HCT116 (cell line): ENCODE data around the gene DHRS12. TPM values are rescaled to one million over a fixed set of nuclear protein-coding genes. Genes with fewer than 3 reads are reported as not detected.

Experiments
- ATAC-seq: fragments of 200-7000 bp; cut with Tn5 transposase; 2 replicates; pipeline ENCODE4 v1.9.1; 2020; ENCODE audit warnings: mild to moderate bottlenecking, moderate library complexity
- BruUV-seq: library from RNA; stranded (reverse); fragments of 400-500 nt; replicated peaks from 2 replicates; lab custom pipeline; 2021; lab: Mats Ljungman, UMichigan
- CTCF ChIA-PET: fragments of 300-600 bp; sonication (Branson Sonifier 250); formaldehyde crosslinking; loops from one replicate; lab custom pipeline; 2021; ENCODE audit warnings: antibody characterized with exemption; lab: Charles Lee
- POLR2A ChIA-PET: fragments of 300-600, 350-600 bp; sonication (Branson Sonifier 250); formaldehyde crosslinking; loops from one replicate; lab custom pipeline; 2021; ENCODE audit warnings: antibody characterized with exemption; lab: Charles Lee
- RAD21 ChIA-PET, 2 experiments: fragments of 300-600 bp; sonication (Branson Sonifier 250); formaldehyde crosslinking; loops; one replicate each; lab custom pipeline; 2023; ENCODE audit warnings: low total read pairs in 2 of 2; ENCODE audit not compliant: uncharacterized antibody in 2 of 2, unreplicated experiment in 2 of 2, low non-redundant PET in 1 of 2; lab: Charles Lee
- DNase-seq: peaks from one replicate; pipeline ENCODE4 v3.0.0-alpha.2; 2010; ENCODE audit warnings: low read depth, low spot score
- H2AFZ ChIP-seq: fragments of 200-600 bp; shearing (Covaris generic), sonication (generic); 2 replicates; pipeline ENCODE4 v1.6.1; 2017; ENCODE audit warnings: low read depth, mixed run types, mixed read lengths, antibody characterized with exemption, low read length; ENCODE audit not compliant: poor library complexity, severe bottlenecking
- H3K27ac ChIP-seq: 2 replicates; pipeline ENCODE4 v1.5.1; 2012; ENCODE audit warnings: low read depth, low read length
- H3K27me3 ChIP-seq: fragments of 200-600 bp; sonication (generic); 2 replicates; pipeline ENCODE4 v1.6.1; 2016; ENCODE audit warnings: mixed run types, low read length, mixed read lengths; ENCODE audit not compliant: insufficient read depth
- H3K36me3 ChIP-seq, 2 experiments: fragments of 200-500 bp in 1 of 2; fragments of 200-600 bp in 1 of 2; sonication (Bioruptor generic) in 1 of 2; sonication (generic) in 1 of 2; 2 replicates each; pipeline versions ENCODE4 v1.5.1 to v1.6.1; 2014 to 2016; ENCODE audit warnings: low read length in 2 of 2, inconsistent platforms in 1 of 2, mixed read lengths in 1 of 2, mixed run types in 1 of 2; ENCODE audit not compliant: insufficient read depth in 2 of 2, control insufficient read depth in 1 of 2
- H3K4me1 ChIP-seq, 2 experiments: fragments of 200-600 bp in 1 of 2; sonication (generic) in 1 of 2; 2 replicates each; pipeline versions ENCODE4 v1.5.1 to v1.6.1; 2012 to 2017; ENCODE audit warnings: low read length in 2 of 2, inconsistent platforms in 1 of 2, mild to moderate bottlenecking in 1 of 2, mixed read lengths in 1 of 2, mixed run types in 1 of 2, moderate library complexity in 1 of 2; ENCODE audit not compliant: insufficient read depth in 2 of 2, control insufficient read depth in 1 of 2
- H3K4me2 ChIP-seq: fragments of 200-600 bp; sonication (generic); 2 replicates; pipeline ENCODE4 v1.6.1; 2017; ENCODE audit warnings: mixed run types, low read length, mixed read lengths
- H3K4me3 ChIP-seq, 2 experiments: fragments of 200-600 bp in 1 of 2; sonication (generic) in 1 of 2; replicated peaks in 1 of 2; 2 replicates each; pipeline ENCODE4 v1.5.1; 2011 to 2016; ENCODE audit warnings: low read length in 2 of 2, control low read depth in 1 of 2, low read depth in 1 of 2, mild to moderate bottlenecking in 1 of 2, mixed read lengths in 1 of 2, mixed run types in 1 of 2
- H3K79me2 ChIP-seq: fragments of 200-600 bp; sonication (generic); 2 replicates; pipeline ENCODE4 v1.6.1; 2017; ENCODE audit warnings: mild to moderate bottlenecking, mixed run types, low read length, moderate library complexity, mixed read lengths; ENCODE audit not compliant: insufficient read depth
- H3K9ac ChIP-seq: fragments of 200-600 bp; sonication (generic); 2 replicates; pipeline ENCODE4 v1.6.1; 2016; ENCODE audit warnings: low read length, mixed read lengths
- H3K9me2 ChIP-seq: fragments of 200-600 bp; sonication (generic), shearing (Covaris generic); 2 replicates; pipeline ENCODE4 v1.6.1; 2017; ENCODE audit warnings: mixed run types, mild to moderate bottlenecking, moderate library complexity; ENCODE audit not compliant: insufficient read depth
- H3K9me3 ChIP-seq, 2 experiments: fragments of 200-500 bp in 1 of 2; fragments of 200-600 bp in 1 of 2; sonication (Bioruptor generic) in 1 of 2; sonication (generic) in 1 of 2; 2 replicates each; pipeline ENCODE4 v1.6.1; 2014 to 2017; ENCODE audit warnings: low read length in 2 of 2, mixed read lengths in 2 of 2, inconsistent platforms in 1 of 2, low read depth in 1 of 2, mild to moderate bottlenecking in 1 of 2, mixed run types in 1 of 2, moderate library complexity in 1 of 2; ENCODE audit not compliant: control insufficient read depth in 1 of 2, insufficient read depth in 1 of 2
- H4K20me1 ChIP-seq: fragments of 200-600 bp; sonication (generic), shearing (Covaris generic); 2 replicates; pipeline ENCODE4 v1.6.1; 2017; ENCODE audit warnings: mixed run types, mild to moderate bottlenecking, moderate library complexity; ENCODE audit not compliant: insufficient read depth
- CEBPB ChIP-seq: IDR thresholded peaks from 2 replicates; pipeline ENCODE4 v1.6.1; 2012; ENCODE audit warnings: low read depth
- CTCF ChIP-seq, 3 experiments: fragments of 200-600 bp in 1 of 3; sonication (generic) in 1 of 3; IDR thresholded peaks in 2 of 3; conservative IDR thresholded peaks in 1 of 3; 2 replicates each; pipeline ENCODE4 v1.5.1; 2012 to 2017; ENCODE audit warnings: low read depth in 2 of 3, low read length in 2 of 3, antibody characterized with exemption in 1 of 3, borderline replicate concordance in 1 of 3, control low read depth in 1 of 3, mild to moderate bottlenecking in 1 of 3, mixed read lengths in 1 of 3, mixed run types in 1 of 3, moderate library complexity in 1 of 3; ENCODE audit not compliant: insufficient read depth in 1 of 3
- EGR1 ChIP-seq: IDR thresholded peaks from 2 replicates; pipeline ENCODE4 v1.6.1; 2012; ENCODE audit warnings: low read depth
- ELF1 ChIP-seq: IDR thresholded peaks from 2 replicates; pipeline ENCODE4 v1.6.1; 2012; ENCODE audit warnings: low read depth, borderline replicate concordance
- FOSL1 ChIP-seq: IDR thresholded peaks from 2 replicates; pipeline ENCODE4 v1.6.1; 2012; ENCODE audit warnings: low read depth
- REST ChIP-seq: IDR thresholded peaks from 2 replicates; pipeline ENCODE4 v1.6.1; 2012; ENCODE audit warnings: low read depth
- ZBTB33 ChIP-seq: IDR thresholded peaks from 2 replicates; pipeline ENCODE4 v1.6.1; 2011; ENCODE audit warnings: mild to moderate bottlenecking, low read length, moderate library complexity; ENCODE audit not compliant: insufficient replicate concordance; ENCODE audit errors: extremely low read depth
- ZFX ChIP-seq: fragments of 450-650 bp; IDR thresholded peaks from 2 replicates; pipeline ENCODE4 v1.6.1; 2017
- ZNF274 ChIP-seq: fragments of 200-500 bp; sonication (Bioruptor generic); IDR thresholded peaks from 2 replicates; pipeline ENCODE4 v1.6.1; 2014; ENCODE audit warnings: mild to moderate bottlenecking, low read depth, low read length, inconsistent platforms
- intact Hi-C: fragments of 100-400 bp; cut with micrococcal nuclease; formaldehyde crosslinking; loops from 2 replicates; pipeline ENCODE4 v1.10.0; 2022
- total RNA-seq: library from RNA; stranded (reverse); gene quantifications from one replicate; pipeline ENCODE4 v1.2.1, GENCODE V29; 2021; ENCODE audit not compliant: unreplicated experiment

The DHRS12 gene
- total RNA-seq, 1 experiment from 2014 or later, result 3.9 TPM

- H3K79me2 ChIP-seq, result no peaks in the 10 kb centered on the region
- H3K27ac ChIP-seq, result no peak overlapping the region
- DNase-seq (no peak), ATAC-seq (no peak)
- no peaks in the 10 kb centered on the region for H3K9me3 ChIP-seq
- H3K4me3 ChIP-seq, result no peak overlapping the region
- H3K9ac ChIP-seq, result no peak overlapping the region
- H3K27me3 ChIP-seq, result peaks cover 4% of the 10 kb centered on the region; the same call in 1 of the 2 replicates
- no peak overlapping the region for H3K4me2 ChIP-seq
- intact Hi-C loops, result no loop called here
- no peaks in the 10 kb centered on the region for H3K9me2 ChIP-seq
- ChIA-PET POLR2A (no interaction called here), RAD21 (no interaction called here), CTCF (no interaction called here)
- H3K4me1 ChIP-seq, result no peaks in the 10 kb centered on the region; a peak in 1 of 4 replicates
- no peak overlapping the region for H2AFZ ChIP-seq
- BruUV-seq, result no TSS peak
- no peaks in the 10 kb centered on the region for H3K36me3 ChIP-seq
- no peaks in the 10 kb centered on the region for H4K20me1 ChIP-seq
- no peak for TF ChIP-seq ZNF274
- no peak for TF ChIP-seq ELF1
- no peak for TF ChIP-seq CTCF (IDR thresholded peaks at IDR 0.05 in 2 of 3, conservative IDR thresholded peaks at IDR 0.05 in 1 of 3; ENCODE audit: borderline replicate concordance in 1 of 3, insufficient read depth in 1 of 3, low read depth in 2 of 3, low read length in 2 of 3)
- TF ChIP-seq CEBPB, result no peak
- TF ChIP-seq FOSL1, result no peak
These were observed 33.1 kb upstream of the DHRS12 start for GRCh38 chr13:51837016-51837415.

- Histone ChIP-seq H4K20me1 (no peaks in the 10 kb centered on the region), H3K4me1 (no peaks in the 10 kb centered on the region; a peak in 1 of 4 replicates), H3K9me2 (no peaks in the 10 kb centered on the region), H3K36me3 (no peaks in the 10 kb centered on the region), H2AFZ (no peak overlapping the region), H3K9ac (no peak overlapping the region), H3K4me2 (no peak overlapping the region), H3K4me3 (no peak overlapping the region), H3K27me3 (peaks cover 4% of the 10 kb centered on the region; the same call in 1 of the 2 replicates), H3K27ac (no peak overlapping the region), H3K79me2 (no peaks in the 10 kb centered on the region), H3K9me3 (no peaks in the 10 kb centered on the region)
- no TSS peak for BruUV-seq
- intact Hi-C loops, result no loop called here
- DNase-seq, result no peak
- ChIA-PET POLR2A (no interaction called here), RAD21 (no interaction called here), CTCF (interaction anchor here (0.6 to 2.9 kb wide), 2 partner anchors 12 to 19 kb away, joined by 3 to 10 read pairs; no protein-coding TSS in a partner anchor)
- no peak for ATAC-seq
- TF ChIP-seq EGR1, result no peak
- TF ChIP-seq ZFX, result no peak
- no peak for TF ChIP-seq REST
- TF ChIP-seq ZBTB33, result no peak
These were observed 30.7 kb upstream of the DHRS12 start for GRCh38 chr13:51834581-51835171.
